Measurements from ENCODE around the gene ANKRD13B. TPM values are rescaled to one million over a fixed set of nuclear protein-coding genes. Genes with fewer than 3 reads are reported as not detected.
"Not testable (repeated sequence)": the region's sequence is repeated elsewhere in the genome, so short reads cannot be mapped to it uniquely, and the experiment has no call there.

ANKRD13B gene
- total RNA-seq, 6 experiments from 2014 or later: 1.9 to 4.3 (median 3.0) TPM

DNA sequence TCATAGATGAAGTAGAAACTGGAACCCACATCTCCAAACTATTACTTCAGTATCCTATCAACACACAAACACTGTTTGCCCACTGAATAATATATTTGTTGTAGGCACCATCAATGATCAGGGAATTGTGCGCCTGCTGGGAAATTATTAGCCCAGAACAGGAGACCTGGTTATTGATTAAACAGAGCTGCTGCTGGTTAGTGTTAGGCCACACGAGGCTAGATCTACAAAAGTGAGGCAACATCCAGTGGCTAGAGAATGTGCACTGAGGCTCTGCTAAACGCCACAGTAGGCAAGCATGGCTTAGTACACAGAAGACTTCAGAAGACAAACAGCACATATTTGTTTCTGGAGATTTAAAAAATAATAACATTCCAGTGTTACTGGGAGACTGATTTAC, 37.1 kb upstream of the ANKRD13B start:
- no peak for DNase-seq
- peaks cover 14% of the 10 kb centered on the region for H3K4me1 Mint-ChIP-seq (ENCODE audit: low read depth)

DNA sequence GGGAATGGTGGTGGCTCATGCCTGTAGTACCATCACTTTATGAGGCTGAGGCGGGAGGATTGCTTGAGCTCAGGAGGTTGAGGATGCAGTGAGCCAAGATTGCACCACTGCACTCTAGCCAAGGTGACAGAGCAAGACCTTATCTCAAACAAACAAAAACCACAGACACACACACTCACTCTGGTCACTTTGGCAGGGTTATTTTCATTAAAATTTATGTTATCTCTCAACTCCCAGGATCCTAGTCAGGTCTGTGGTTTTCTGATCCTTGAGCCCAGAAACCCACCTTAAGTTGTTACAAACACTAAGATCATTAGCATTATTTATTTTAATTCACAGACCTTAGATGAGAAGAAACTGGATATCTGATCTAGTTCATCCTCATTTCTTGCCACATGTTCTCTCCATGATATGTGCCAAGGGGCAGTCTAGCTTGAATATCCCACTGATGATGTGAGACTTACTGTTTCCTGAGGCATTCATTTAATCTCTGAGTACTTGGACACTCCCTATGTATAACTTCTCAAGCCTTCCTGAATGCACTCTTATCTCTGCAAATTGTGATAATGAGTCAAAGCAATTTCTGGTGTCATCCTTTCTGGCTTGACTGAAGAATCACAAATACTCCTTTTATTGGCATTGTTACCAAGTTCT, 35.7 kb upstream of the ANKRD13B start:
- Mint-ChIP-seq H3K27ac (peak overlapping the region; percentile 19; the same call in 1 of the 2 replicates), H3K9me3 (no peaks in the 10 kb centered on the region), H3K36me3 (ENCODE audit: low read depth) (no peaks in the 10 kb centered on the region), H3K4me1 (ENCODE audit: low read depth) (peaks cover 14% of the 10 kb centered on the region), H3K27me3 (ENCODE audit: insufficient read depth) (peaks cover 3% of the 10 kb centered on the region; the same call in 1 of the 2 replicates), H3K4me3 (no peak overlapping the region)
- no peak for TF ChIP-seq CTCF (IDR thresholded peaks at IDR 0.05)
- DNase-seq: peak; percentile 65

More for the DNA sequence above, 37.1 kb upstream of the ANKRD13B start:
- H3K36me3 Mint-ChIP-seq (ENCODE audit: low read depth): no peaks in the 10 kb centered on the region; the same call in 1 of the 2 replicates
- no peak for TF ChIP-seq CTCF (IDR thresholded peaks at IDR 0.05)
- H3K27ac Mint-ChIP-seq: no peak overlapping the region
- H3K27me3 Mint-ChIP-seq (ENCODE audit: insufficient read depth): peaks cover 3% of the 10 kb centered on the region; the same call in 1 of the 2 replicates
- no peaks in the 10 kb centered on the region for H3K9me3 Mint-ChIP-seq
- no peak overlapping the region for H3K4me3 Mint-ChIP-seq

- H3K27me3 Mint-ChIP-seq (ENCODE audit: insufficient read depth): peaks cover 3% of the 10 kb centered on the region; the same call in 1 of the 2 replicates
- no peak for TF ChIP-seq CTCF (IDR thresholded peaks at IDR 0.05)
- H3K4me3 Mint-ChIP-seq: no peak overlapping the region
- no peak overlapping the region; the same call in 1 of the 2 replicates for H3K27ac Mint-ChIP-seq
- no peaks in the 10 kb centered on the region for H3K9me3 Mint-ChIP-seq
- H3K4me1 Mint-ChIP-seq (ENCODE audit: low read depth): peaks cover 14% of the 10 kb centered on the region
- no peak for DNase-seq
- no peaks in the 10 kb centered on the region for H3K36me3 Mint-ChIP-seq (ENCODE audit: low read depth)
Observed at GRCh38 chr17:29557739-29558116, 35.2 kb upstream of the ANKRD13B start.

- H3K36me3 Mint-ChIP-seq (ENCODE audit: low read depth); H3K27me3 Mint-ChIP-seq (ENCODE audit: insufficient read depth); DNase-seq; H3K27ac Mint-ChIP-seq; H3K4me3 Mint-ChIP-seq; H3K9me3 Mint-ChIP-seq: not testable (repeated sequence)
- H3K4me1 Mint-ChIP-seq (ENCODE audit: low read depth): peaks cover 14% of the 10 kb centered on the region
Observed at GRCh38 chr17:29558139-29558538, 34.8 kb upstream of the ANKRD13B start.

DNA sequence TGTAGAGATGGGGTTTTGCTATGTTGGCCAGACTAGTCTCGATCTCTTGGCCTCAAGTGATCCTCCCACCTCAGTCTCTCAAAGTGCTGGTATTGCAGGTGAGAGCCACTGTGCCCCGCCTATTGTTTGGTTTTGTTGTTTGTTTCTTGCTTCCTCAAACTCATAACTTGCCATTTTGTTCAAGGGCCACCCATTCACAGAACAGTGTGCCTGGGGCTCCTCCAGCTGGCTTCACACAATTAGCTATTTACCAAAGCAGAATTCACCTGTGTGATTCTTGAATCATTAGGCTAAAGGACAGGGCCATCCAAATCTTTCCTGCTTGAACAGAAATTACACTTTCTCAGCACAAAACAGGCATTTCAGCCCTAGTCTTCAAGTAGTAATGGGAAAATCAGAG, 33.3 kb upstream of the ANKRD13B start:
- DNase-seq: no peak
- Mint-ChIP-seq H3K36me3 (ENCODE audit: low read depth) (no peaks in the 10 kb centered on the region), H3K27ac (no peak overlapping the region), H3K27me3 (ENCODE audit: insufficient read depth) (peaks cover 3% of the 10 kb centered on the region; the same call in 1 of the 2 replicates), H3K4me1 (ENCODE audit: low read depth) (peaks cover 14% of the 10 kb centered on the region), H3K9me3 (no peaks in the 10 kb centered on the region), H3K4me3 (no peak overlapping the region)
- TF ChIP-seq CTCF (IDR thresholded peaks at IDR 0.05): no peak

GRCh38 chr17:29560316-29560715, 32.6 kb upstream of the ANKRD13B start:
- no peaks in the 10 kb centered on the region for H3K9me3 Mint-ChIP-seq
- TF ChIP-seq CTCF (IDR thresholded peaks at IDR 0.05): no peak
- no peaks in the 10 kb centered on the region for H3K36me3 Mint-ChIP-seq (ENCODE audit: low read depth)
- no peak for DNase-seq
- H3K27ac Mint-ChIP-seq: no peak overlapping the region
- H3K4me3 Mint-ChIP-seq: no peak overlapping the region
- no peaks in the 10 kb centered on the region for H3K27me3 Mint-ChIP-seq (ENCODE audit: insufficient read depth)
- peaks cover 14% of the 10 kb centered on the region for H3K4me1 Mint-ChIP-seq (ENCODE audit: low read depth)
